Astrocyte (in vitro differentiated cells and primary cell): ENCODE measurements around the gene ANKFY1.

Experiments
- EZH2 ChIP-seq: IDR thresholded peaks from 2 replicates; pipeline ENCODE4 v1.6.1; 2012; ENCODE audit warnings: mild to moderate bottlenecking, low read length, inconsistent platforms; ENCODE audit not compliant: insufficient read depth
- TF ChIP-seq, protein P1 (sequence below): IDR thresholded peaks from 2 replicates; pipeline ENCODE4 v1.5.1; 2011; ENCODE audit warnings: low read depth, mild to moderate bottlenecking, inconsistent platforms, low read length, moderate library complexity; ENCODE audit not compliant: insufficient read depth

DNA sequence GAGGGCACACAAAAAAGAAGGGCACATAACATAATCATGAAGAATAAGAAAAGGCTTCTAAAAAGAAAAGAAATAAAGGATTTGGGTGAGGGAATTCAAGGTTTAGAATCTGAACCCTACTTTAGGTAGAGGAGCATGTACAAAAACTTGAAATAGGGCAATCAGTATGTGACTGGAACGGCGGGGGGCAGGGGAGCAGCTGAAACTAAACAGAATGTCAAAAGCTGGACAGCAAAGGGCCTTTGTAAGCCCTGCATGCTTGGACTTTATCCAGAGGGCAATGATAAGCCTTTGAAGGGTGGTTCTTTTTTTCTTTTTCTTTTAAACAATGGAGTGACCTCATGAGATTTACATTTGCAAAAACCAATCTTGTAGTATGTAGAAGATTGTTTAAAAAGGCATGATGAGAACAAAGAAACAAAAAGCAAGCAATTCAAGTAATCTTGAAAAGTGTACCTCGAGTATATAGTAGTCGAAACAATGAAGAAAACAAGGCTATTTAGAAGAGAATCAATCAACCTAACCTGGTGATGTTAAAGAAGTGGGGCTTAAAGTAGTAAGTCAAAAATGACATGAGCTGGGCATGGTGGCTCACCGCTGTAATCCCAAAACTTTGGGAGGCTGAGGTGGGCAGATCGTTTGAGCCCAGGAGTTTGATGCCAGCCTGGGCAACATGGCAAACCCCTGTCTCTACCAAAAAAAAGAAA is 46.7 kb upstream of the ANKFY1 start:
- TF ChIP-seq, protein P1, sequence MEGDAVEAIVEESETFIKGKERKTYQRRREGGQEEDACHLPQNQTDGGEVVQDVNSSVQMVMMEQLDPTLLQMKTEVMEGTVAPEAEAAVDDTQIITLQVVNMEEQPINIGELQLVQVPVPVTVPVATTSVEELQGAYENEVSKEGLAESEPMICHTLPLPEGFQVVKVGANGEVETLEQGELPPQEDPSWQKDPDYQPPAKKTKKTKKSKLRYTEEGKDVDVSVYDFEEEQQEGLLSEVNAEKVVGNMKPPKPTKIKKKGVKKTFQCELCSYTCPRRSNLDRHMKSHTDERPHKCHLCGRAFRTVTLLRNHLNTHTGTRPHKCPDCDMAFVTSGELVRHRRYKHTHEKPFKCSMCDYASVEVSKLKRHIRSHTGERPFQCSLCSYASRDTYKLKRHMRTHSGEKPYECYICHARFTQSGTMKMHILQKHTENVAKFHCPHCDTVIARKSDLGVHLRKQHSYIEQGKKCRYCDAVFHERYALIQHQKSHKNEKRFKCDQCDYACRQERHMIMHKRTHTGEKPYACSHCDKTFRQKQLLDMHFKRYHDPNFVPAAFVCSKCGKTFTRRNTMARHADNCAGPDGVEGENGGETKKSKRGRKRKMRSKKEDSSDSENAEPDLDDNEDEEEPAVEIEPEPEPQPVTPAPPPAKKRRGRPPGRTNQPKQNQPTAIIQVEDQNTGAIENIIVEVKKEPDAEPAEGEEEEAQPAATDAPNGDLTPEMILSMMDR: no peak
- no peak for TF ChIP-seq EZH2
